WI38 (cell line): Measurements from ENCODE around the gene GGT5.

Experiments used
- H3K4me3 ChIP-seq: 2 replicates; pipeline ENCODE4 v1.5.1; 2011; ENCODE audit warnings: low read depth, mild to moderate bottlenecking, control low read depth, low read length
- TF ChIP-seq, protein P1 (sequence below): IDR thresholded peaks from 2 replicates; pipeline ENCODE4 v1.5.1; 2012; ENCODE audit warnings: low read depth, mild to moderate bottlenecking, control low read depth, low read length

GGT5 gene

DNA sequence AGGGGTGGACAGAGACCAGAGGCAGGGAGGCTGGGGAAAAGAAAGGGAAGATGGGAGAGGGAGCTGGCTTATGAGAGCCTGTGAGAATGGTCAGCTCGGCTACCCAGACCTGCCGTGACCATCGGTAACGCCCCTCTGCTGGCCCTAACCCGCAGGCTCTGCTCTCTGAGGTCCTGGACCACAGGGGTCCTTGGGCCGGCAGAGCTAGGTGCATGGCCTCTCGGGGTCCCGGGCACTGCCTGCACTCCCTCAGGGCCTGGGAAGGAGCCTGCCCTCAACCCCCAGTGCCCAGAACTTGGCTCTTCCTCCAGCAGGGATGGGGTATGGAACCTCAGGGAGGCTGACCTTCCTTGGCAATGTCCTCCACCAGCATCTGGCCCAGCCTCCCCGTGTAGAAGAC is 13.2 kb downstream of the GGT5 start:
- TF ChIP-seq, protein P1, sequence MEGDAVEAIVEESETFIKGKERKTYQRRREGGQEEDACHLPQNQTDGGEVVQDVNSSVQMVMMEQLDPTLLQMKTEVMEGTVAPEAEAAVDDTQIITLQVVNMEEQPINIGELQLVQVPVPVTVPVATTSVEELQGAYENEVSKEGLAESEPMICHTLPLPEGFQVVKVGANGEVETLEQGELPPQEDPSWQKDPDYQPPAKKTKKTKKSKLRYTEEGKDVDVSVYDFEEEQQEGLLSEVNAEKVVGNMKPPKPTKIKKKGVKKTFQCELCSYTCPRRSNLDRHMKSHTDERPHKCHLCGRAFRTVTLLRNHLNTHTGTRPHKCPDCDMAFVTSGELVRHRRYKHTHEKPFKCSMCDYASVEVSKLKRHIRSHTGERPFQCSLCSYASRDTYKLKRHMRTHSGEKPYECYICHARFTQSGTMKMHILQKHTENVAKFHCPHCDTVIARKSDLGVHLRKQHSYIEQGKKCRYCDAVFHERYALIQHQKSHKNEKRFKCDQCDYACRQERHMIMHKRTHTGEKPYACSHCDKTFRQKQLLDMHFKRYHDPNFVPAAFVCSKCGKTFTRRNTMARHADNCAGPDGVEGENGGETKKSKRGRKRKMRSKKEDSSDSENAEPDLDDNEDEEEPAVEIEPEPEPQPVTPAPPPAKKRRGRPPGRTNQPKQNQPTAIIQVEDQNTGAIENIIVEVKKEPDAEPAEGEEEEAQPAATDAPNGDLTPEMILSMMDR = no peak
- no peak overlapping the region for H3K4me3 ChIP-seq

DNA sequence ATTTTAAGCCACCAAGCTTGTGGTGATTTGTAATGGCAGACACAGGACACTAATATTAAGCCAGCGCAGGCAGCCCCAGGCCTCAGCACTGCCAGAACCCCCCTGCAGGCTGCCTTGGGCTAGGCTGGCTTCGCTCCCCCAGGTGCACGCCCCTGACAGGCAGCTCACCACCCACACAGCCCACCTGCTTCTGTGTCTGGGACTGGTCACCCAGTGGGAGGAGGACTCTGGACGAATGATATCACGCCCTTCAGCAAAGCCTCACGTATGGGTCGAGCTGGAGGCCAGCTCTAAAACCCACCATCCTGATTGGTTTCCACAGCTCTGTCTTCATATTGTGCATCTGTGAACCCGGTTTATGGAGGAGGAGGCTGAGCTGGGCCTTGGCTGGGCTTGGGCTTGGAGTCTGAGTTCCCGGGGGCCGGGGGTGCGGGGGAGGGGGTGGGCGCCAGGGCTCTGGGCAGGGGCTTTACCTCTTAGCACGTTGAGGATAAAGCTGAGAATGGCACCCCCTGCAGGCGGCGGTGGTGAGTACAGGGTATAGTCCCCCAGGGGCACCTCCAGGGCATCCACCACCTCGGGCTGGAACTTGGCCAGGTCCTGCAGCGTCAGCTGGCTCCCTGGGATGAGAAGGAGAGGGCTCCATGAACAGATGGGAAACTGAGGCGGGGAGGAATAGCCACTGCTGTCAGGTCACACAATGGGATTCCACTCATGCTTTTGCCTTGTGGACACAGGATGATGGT is 13.8 kb downstream of the GGT5 start:
- H3K4me3 ChIP-seq = no peak overlapping the region
- TF ChIP-seq, protein P1 = no peak

DNA sequence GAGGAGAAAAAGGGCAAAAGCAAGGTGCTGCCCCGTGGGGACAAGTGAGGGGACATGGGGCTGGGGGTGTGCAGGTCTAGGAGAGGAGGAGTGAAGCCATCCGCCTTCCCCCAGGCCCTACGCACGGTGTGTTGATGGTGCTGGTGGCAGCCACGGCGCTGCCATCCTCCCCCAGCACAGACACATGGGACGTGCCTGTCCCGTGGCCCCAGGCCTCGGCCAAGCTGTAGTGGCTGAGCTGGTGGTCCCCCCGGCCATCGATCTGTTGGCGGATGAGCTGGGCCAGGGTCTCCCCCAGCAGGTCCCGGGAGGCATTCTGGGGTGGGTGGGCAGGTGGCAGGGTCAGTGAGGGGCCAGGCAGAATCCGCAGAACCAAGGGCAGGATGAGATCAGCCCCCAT is 18.9 kb downstream of the GGT5 start:
- TF ChIP-seq, protein P1 = no peak
- H3K4me3 ChIP-seq = no peak overlapping the region

DNA sequence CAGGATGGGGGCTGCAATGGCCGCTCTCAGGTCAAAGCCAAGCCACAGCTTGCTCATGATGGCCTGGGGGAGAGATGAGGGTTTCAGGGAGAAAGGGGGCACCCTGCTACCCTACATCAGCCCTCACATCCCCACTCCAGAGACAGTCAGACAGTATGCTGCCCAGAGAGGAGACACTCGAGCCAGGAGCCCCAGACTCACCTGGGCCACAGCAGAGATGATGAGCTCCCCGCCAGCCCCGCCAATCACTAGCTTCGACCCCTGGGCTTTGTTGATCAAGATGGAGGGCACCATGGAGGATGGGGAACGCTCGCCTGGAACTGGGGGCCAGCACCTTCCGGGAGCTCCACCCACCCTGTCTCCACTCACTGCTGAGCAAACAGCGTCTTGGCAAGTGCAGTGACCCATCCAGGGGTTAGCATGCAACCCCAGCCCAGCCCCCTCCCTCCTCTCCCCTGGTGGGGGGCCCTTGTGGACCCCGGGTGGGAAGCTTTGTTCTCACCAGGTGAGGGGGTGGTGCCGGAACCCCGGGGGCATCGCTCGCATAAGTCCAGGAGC is 19.8 kb downstream of the GGT5 start:
- no peak overlapping the region for H3K4me3 ChIP-seq
- TF ChIP-seq, protein P1 = no peak

DNA sequence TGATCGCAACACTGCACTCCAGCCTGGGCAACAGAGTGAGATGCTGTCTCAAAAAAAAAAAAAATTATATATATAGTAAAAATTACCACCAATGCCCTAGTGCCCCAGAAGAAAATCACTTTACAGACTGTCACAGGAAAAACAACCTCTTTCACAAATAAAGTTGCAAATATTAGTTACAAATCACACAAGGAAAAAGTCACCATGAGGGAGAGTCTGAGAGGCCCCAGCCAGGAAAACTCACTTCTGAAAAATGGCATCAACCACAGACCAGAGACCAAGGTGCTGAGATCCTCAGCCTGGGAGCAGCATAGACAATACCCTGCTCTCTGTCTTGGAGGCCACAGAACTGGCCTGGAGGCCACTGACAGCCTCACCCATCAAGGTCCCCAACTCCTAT is 20.4 kb downstream of the GGT5 start:
- TF ChIP-seq, protein P1 = no peak
- H3K4me3 ChIP-seq = no peak overlapping the region

DNA sequence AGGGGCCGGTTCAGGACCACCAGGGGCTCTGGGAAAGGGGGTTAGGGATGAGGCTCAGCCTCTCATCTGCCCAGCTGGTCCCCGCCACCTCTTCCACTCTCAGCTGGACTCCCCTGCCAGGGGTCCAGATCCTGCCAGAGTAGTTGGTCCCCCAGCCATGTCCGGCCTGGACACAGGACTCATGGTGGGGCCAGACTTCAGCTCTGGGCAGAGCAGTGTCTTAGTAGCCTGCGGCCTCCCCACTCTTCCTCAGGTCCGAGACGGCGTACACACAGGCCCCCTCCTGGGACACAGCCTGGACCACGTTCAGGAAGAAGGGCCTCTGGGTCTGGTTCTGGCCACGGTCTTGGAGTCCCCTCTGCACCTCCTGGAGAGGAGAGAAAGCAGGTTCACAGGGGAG is 25.1 kb downstream of the GGT5 start:
- TF ChIP-seq, protein P1 = no peak
- H3K4me3 ChIP-seq = no peak overlapping the region

DNA sequence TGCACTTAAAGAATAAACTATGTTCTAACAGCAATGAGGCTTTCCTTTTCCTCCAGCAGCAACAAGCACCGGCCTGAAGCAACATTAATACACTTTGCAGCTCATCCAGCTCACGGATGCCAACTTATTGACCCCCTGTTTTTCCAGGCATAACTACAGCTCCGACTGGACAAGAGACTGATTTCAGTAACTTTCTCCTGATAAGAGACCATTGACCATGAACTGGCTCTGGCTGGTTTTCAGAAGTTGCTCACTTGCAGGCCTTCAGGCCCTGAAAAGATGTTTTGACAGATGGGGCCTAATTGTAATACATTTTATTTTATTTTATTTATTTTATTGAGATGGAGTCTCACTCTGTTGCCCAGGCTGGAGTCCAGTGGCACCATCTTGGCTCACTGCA is 27.5 kb downstream of the GGT5 start:
- H3K4me3 ChIP-seq = no peak overlapping the region
- TF ChIP-seq, protein P1 = no peak
